ENCODE data around the gene MBD3.

MBD3 gene

DNA sequence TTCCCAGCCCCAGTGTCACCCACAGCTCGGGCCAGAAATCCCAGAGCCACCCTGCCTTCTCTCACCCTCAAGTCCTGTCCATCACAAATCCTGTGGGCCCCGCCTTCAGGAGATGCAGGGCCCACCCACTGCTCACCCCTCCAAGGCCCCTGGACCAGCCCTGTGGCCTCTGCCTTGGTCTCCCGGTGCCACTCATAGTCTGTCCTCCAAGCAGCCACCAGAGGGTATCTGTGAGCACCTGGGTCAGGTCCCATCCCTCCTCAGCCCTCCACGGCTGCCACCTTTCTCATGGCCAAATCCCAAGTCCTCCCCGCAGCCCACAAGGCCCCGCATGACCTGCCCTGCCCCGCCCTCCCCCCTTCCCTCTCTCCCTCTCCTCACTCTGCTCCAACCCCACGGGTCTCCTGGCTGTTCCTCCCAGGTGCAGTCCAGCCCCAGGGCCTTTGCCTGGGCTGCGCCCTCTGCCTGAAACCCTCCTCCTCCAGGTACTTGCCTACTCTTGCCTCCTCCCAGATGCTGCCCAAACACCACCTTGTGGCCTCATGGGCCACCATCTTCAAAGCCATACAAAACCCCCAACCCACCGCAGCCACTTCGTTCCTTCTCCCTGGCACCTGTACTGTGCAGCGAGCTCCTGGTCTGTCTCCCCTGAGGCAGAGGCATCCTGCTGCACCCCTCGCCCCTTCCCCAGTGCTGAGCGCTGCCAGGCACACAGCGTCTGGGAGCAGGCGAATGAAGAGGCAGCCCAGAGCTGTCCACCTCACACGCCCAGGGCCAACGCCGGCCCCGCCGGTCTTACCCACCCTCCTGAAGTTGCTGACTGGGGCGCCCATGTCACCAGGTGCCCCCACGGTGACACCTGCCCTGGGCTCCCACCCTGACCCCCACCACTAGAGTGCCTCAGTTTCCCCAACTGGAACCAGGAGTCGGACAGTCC is 25.8 kb upstream of the MBD3 start:
- Histone ChIP-seq H3K27ac (no peak overlapping the region), H3K4me3 (ENCODE audit: low read depth, low read length) (no peak overlapping the region), H3K36me3 (replicated peaks) (peaks cover 63% of the 10 kb centered on the region), H3K27me3 (replicated peaks) (no peaks in the 10 kb centered on the region)
- TF ChIP-seq, protein P1, sequence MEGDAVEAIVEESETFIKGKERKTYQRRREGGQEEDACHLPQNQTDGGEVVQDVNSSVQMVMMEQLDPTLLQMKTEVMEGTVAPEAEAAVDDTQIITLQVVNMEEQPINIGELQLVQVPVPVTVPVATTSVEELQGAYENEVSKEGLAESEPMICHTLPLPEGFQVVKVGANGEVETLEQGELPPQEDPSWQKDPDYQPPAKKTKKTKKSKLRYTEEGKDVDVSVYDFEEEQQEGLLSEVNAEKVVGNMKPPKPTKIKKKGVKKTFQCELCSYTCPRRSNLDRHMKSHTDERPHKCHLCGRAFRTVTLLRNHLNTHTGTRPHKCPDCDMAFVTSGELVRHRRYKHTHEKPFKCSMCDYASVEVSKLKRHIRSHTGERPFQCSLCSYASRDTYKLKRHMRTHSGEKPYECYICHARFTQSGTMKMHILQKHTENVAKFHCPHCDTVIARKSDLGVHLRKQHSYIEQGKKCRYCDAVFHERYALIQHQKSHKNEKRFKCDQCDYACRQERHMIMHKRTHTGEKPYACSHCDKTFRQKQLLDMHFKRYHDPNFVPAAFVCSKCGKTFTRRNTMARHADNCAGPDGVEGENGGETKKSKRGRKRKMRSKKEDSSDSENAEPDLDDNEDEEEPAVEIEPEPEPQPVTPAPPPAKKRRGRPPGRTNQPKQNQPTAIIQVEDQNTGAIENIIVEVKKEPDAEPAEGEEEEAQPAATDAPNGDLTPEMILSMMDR (IDR thresholded peaks at IDR 0.05; ENCODE audit: low read depth, low read length, missing control alignments) = peak; percentile 56
- in situ Hi-C loops (cut with HindIII; ENCODE audit: low pct_ligation_motif_present, low sequenced_read_pairs) = no loop called here
- no peak for DNase-seq

DNA sequence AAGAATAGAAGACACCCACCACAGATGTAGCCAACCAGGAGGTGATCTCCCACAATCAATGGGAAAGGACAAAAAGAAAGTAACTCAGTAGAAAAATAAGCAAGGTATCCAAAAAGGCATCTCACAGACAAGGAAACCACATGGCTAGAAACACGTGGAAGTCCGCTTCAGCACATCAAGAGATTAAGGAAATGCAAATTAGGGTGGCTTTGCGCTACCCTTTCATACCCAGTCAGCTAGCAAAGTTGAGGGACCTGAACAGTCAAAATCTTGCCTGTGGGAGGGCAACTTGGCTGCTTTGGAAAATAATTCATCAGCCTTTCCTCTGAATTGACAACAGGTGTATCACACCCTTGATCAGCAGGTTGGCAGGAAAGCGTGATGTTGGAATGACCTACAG is 24.2 kb upstream of the MBD3 start:
- H3K27ac ChIP-seq = no peak overlapping the region
- TF ChIP-seq, protein P1 (IDR thresholded peaks at IDR 0.05; ENCODE audit: low read depth, low read length, missing control alignments) = no peak
- H3K4me3 ChIP-seq (ENCODE audit: low read depth, low read length) = no peak overlapping the region
- no peaks in the 10 kb centered on the region for H3K27me3 ChIP-seq (replicated peaks)
- no peak for DNase-seq
- H3K36me3 ChIP-seq (replicated peaks) = peaks cover 67% of the 10 kb centered on the region
- in situ Hi-C loops (cut with HindIII; ENCODE audit: low pct_ligation_motif_present, low sequenced_read_pairs) = no loop called here

DNA sequence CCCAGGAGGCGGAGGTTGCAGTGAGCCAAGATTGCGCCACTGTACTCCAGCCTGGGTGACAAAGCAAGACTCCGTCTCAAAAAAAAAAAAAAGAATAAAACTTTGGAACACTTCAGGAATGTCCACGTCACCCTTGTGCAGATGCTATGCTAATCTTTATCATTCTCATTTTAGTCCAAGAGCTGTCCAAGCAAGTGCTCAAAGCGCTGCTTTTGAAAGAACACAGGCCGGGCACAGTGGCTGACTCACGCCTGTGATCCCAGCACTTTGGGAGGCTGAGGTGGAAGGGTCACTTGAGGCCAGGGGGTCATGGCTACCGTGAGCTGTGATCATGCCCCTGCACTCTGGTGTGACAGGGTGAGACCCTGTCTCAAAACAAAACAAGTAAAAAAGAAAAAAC is 23.7 kb upstream of the MBD3 start:
- in situ Hi-C loops (cut with HindIII; ENCODE audit: low pct_ligation_motif_present, low sequenced_read_pairs) = no loop called here
- Histone ChIP-seq H3K27ac (no peak overlapping the region), H3K27me3 (replicated peaks) (no peaks in the 10 kb centered on the region), H3K36me3 (replicated peaks) (peaks cover 68% of the 10 kb centered on the region), H3K4me3 (ENCODE audit: low read depth, low read length) (no peak overlapping the region)
- TF ChIP-seq, protein P1 (IDR thresholded peaks at IDR 0.05; ENCODE audit: low read depth, low read length, missing control alignments) = no peak
- no peak for DNase-seq

DNA sequence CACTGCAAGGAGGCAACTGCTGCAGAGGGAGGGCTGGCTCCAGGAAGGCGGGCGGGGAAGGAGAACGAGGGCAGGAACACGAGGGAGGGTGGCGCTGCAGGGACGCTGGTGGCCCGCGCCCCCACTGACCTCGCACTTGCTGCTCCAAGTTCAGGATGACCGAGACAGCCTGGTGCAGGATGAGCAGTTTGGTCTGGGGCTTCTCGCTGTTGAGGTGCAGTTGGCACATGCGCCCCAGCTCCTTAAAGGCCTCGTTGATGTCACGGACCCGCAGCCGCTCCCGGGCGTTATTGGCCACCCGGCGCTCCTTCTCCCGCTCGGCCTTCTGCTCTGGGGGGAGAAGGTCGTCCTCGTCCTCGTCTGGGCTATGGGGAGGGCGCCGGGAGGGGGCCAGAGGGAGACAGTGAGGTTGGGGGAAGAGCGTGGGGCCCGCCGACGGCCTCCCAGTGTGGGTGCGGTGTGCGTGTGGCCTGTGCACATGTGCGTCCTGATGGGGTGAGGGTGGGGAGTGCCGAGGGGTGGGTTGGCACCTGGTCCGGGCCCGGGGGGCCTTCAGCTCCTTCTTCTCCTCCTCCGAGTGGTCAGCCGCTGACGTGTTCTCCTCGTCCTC is 22.6 kb upstream of the MBD3 start:
- Histone ChIP-seq H3K27ac (no peak overlapping the region), H3K36me3 (replicated peaks) (peaks cover 65% of the 10 kb centered on the region), H3K27me3 (replicated peaks) (no peaks in the 10 kb centered on the region), H3K4me3 (ENCODE audit: low read depth, low read length) (no peak overlapping the region)
- DNase-seq = no peak
- TF ChIP-seq, protein P1 (IDR thresholded peaks at IDR 0.05; ENCODE audit: low read depth, low read length, missing control alignments) = no peak
- in situ Hi-C loops (cut with HindIII; ENCODE audit: low pct_ligation_motif_present, low sequenced_read_pairs) = no loop called here

- Histone ChIP-seq H3K36me3 (replicated peaks) (peaks cover 59% of the 10 kb centered on the region), H3K4me3 (ENCODE audit: low read depth, low read length) (no peak overlapping the region), H3K27ac (no peak overlapping the region), H3K27me3 (replicated peaks) (no peaks in the 10 kb centered on the region)
- no peak for DNase-seq
- in situ Hi-C loops (cut with HindIII; ENCODE audit: low pct_ligation_motif_present, low sequenced_read_pairs) = no loop called here
- TF ChIP-seq, protein P1 (IDR thresholded peaks at IDR 0.05; ENCODE audit: low read depth, low read length, missing control alignments) = no peak
Measured at GRCh38 chr19:1613808-1614570, 21.3 kb upstream of the MBD3 start.

Measured in brain microvascular endothelial cell (primary cell).